ENCODE results near the gene IFNG.

IFNG gene

GRCh38 chr12:68114606-68115005 is 44.9 kb downstream of the IFNG start:
- DNase-seq, result no peak

- DNase-seq, result peak; percentile 48 to 50
Observed at GRCh38 chr12:68113644-68114043, 45.9 kb downstream of the IFNG start.

GRCh38 chr12:68111995-68112394 is 47.5 kb downstream of the IFNG start:
- DNase-seq, result no peak

GRCh38 chr12:68109444-68110217 is 49.9 kb downstream of the IFNG start:
- DNase-seq, result no peak

GRCh38 chr12:68109001-68109400 is 50.5 kb downstream of the IFNG start:
- no peak for DNase-seq

GRCh38 chr12:68106660-68107059 is 52.9 kb downstream of the IFNG start:
- no peak for DNase-seq

GRCh38 chr12:68106160-68106559 is 53.4 kb downstream of the IFNG start:
- DNase-seq, result no peak
